Measurements from ENCODE around the gene FADS1. TPM values are rescaled to one million over a fixed set of nuclear protein-coding genes. Genes with fewer than 3 reads are reported as not detected.
A peak's percentile ranks its signal among the peaks of the same experiment; 100 is the strongest.

FADS1 gene
- total RNA-seq, 2 donors from 2014 or later: 16.1 to 28.9 TPM

DNA sequence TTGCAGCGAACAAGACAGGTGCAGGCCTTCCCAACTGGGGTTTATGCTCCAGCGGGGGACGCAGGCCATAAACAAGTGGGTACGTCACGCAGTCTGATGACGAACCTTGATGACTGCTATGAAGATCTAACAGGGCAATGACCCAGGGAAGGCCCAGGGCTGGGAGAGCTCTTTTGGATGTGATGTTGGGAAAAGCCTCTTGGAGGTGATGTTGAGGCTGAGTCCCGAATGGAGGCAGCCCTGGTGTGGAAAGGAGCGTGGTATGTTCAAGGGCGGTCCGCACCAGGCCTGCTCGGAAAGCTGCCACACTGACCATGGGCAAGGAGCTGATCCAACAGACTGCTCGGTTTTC lies 17.1 kb upstream of the FADS1 start:
- peaks cover 0 to 7% of the 10 kb centered on the region in 2 donors for H3K9me3 Mint-ChIP-seq
- ATAC-seq (no peak), DNase-seq (ENCODE audit: low spot score in 2 of 2) (no peak)
- H3K36me3 Mint-ChIP-seq: peaks cover 4 to 10% of the 10 kb centered on the region in 2 donors
- H3K27ac Mint-ChIP-seq: peak overlapping the region; percentile 56 to 91

DNA sequence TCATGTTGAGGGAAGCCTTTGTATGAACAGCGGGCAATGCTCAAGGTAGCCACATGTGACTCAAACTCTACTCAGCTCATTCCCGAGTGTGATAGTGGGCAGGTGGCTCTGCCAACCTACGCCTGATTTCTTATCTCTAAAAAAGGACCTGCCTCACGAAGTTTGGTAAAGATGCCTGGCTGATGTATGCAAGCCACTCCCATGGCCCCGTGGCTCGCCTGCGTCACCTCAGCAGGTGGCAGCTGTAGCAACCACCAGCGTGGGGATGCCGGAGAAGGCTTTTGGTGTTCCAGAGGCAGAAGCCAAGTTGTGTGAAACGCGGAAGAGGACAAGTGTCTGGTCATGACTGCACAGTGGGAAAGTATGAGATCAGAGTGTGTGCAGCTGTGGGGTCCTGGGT lies 16.7 kb upstream of the FADS1 start:
- H3K27ac Mint-ChIP-seq: peak overlapping the region; percentile 56 to 91
- H3K36me3 Mint-ChIP-seq: peaks cover 5 to 10% of the 10 kb centered on the region in 2 donors
- DNase-seq (ENCODE audit: low spot score in 2 of 2) (no peak), ATAC-seq (peak in 1 of 2 donors; percentile 17)
- peaks cover 0 to 7% of the 10 kb centered on the region in 2 donors for H3K9me3 Mint-ChIP-seq

DNA sequence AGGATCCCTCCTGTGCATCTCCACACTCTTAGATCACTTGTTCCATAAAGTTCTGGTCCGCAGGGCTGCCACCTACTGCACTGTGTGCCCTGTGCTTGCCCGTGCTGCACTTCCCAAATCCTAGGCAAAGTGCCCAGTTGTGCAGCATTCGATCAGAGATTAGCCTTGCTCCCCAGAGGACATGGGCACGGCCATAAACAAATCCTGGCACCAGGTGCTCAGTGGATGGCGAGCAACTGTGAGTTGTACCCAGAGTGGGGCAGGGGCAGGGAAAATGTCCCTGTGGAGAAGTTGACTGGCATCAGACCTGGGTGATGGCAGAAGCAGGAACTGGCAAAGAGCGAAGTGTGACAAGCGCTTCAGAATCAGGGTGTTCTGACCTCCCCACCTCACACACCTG lies 16.0 kb upstream of the FADS1 start:
- Mint-ChIP-seq H3K27ac (no peak overlapping the region), H3K36me3 (peaks cover 9 to 10% of the 10 kb centered on the region in 2 donors), H3K9me3 (peaks cover 0 to 7% of the 10 kb centered on the region in 2 donors)
- ATAC-seq: no peak
- no peak for DNase-seq (ENCODE audit: low spot score in 2 of 2)

DNA sequence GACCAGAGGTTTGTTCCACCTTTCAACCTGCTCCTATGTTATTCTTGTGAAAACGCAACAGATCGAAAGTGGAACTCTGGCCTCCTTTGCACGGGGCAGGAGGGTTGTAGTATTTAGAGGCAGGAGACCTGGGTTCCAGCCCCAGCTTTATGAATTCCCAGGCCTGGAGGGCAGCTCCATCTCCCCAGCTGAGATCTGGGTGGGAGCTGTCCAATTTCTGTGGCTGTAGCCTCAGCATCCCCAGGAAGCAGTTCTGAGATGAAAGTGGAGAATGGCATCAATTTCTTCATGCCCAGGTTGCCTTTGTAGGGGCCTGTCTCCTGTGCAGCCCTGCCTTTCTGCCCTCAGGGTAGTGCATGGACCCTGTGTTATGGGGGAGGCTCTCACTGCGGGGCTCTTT lies 15.4 kb upstream of the FADS1 start:
- H3K27ac Mint-ChIP-seq: no peak overlapping the region
- no peak for ATAC-seq
- no peak for DNase-seq (ENCODE audit: low spot score in 2 of 2)
- H3K9me3 Mint-ChIP-seq: peaks cover 0 to 7% of the 10 kb centered on the region in 2 donors
- H3K36me3 Mint-ChIP-seq: peaks cover 9 to 10% of the 10 kb centered on the region in 2 donors

DNA sequence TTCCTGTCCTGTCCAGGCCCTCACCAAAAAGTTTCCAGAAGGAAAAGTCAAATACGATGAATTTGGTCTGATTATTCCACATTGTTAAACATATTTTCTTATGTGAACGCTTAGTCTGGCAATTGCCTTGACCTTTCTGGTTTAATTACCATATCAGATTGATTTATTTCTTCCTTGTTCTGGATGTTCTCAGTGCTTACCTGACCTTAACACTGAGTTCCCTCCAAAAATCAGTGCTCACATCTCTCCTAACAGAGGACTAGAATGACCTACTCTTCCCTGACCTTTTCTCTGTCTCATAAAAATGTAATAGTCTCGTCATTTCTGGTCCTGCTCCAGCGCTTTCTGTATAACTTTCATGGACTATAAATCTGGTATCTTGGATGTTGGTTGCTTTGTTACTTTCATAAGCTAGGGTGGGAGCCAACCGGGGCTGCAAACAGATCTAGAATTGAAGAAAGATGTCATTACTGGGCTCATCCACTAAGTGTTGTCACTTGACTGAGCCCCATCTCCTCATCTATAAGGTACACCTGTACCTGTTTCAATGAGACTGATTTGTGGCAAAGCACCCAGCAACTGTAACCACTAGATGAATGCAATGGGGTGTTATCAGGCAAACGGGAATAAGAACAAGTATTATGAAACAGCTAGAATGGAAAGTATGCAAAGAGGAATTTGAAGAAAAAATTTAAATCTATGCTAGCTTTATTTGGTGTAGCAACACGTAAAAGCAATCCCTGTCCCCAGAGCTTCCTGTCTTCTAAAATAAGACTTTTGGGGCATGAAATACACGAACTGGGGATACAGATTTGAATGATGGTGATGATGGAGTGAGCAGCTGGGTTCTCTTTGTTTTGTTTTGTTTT lies 13.7 kb upstream of the FADS1 start:
- DNase-seq (ENCODE audit: low spot score in 2 of 2): no peak
- H3K27ac Mint-ChIP-seq: no peak overlapping the region

DNA sequence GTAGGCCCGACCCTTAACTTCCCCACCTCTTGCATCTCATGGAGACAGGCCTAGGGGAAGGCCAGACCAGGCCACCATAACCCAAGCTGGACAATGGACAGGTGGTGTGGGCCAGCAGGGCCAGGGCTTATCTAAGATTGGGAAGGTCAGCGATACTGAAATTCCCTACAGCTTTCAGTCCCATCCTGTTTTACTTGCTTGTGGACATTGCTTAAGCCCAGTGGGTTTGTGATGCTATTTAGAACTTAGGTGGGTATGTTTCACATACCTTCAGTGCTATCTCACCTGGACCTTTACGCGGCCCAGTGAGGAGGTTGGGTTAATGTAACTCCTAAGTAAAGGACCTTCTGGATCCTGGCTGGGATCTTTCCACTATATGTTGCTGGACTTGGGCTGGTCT lies 13.0 kb upstream of the FADS1 start:
- no peak for DNase-seq (ENCODE audit: low spot score in 2 of 2)
- peaks cover 0 to 7% of the 10 kb centered on the region in 2 donors for H3K9me3 Mint-ChIP-seq
- no peak for ATAC-seq
- peaks cover 9 to 10% of the 10 kb centered on the region in 2 donors for H3K36me3 Mint-ChIP-seq
- no peak overlapping the region for H3K27ac Mint-ChIP-seq

More for the DNA sequence above, 13.7 kb upstream of the FADS1 start:
- no peak for ATAC-seq
- H3K9me3 Mint-ChIP-seq: peaks cover 0 to 7% of the 10 kb centered on the region in 2 donors
- peaks cover 9 to 10% of the 10 kb centered on the region in 2 donors for H3K36me3 Mint-ChIP-seq

DNA sequence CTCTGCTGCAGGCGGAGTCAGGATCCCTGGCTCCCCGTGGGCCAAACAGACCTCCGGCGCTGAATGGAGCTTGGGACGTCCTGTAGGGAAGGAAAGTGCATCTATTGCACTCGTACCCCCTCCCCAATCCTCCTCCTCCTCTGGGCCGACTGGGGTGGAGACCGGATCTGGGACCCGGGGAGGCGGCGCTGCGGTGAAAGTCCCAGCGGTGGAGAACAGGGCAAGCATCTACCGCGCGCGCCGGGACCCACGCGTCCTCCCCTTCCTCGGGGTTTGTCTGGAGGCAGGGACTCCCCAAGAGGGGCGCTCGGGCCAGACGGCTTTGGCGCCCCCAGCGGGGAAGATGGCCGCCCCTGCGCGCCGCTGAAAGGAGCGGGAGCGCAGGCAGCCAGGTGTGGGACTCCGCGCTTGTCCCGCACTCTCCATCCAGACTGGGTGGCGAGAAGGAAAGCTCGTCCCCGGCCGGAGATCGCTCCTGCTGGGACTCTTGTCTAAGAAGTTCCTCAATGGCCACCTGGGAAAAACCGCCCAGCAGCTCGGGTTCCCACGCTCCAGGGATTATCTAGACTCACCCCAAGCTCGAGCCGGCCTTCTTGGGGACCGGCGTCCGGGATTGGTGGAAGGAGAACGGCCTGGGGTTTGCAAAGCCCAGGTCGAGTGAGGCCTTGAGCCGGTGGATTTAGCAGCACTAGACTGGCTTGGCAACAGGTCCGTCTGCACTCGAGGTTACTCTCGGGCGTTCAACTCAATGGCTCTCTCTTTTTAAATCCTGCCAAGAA lies 12.0 kb upstream of the FADS1 start:
- peak; percentile 46 to 58 for ATAC-seq
- Mint-ChIP-seq H3K9me3 (peaks cover 0 to 5% of the 10 kb centered on the region in 2 donors), H3K36me3 (peaks cover 5 to 9% of the 10 kb centered on the region in 2 donors), H3K27ac (peak overlapping the region in 1 of 2 donors; percentile 77)
- DNase-seq (ENCODE audit: low spot score in 2 of 2): peak in 1 of 2 donors; percentile 58

DNA sequence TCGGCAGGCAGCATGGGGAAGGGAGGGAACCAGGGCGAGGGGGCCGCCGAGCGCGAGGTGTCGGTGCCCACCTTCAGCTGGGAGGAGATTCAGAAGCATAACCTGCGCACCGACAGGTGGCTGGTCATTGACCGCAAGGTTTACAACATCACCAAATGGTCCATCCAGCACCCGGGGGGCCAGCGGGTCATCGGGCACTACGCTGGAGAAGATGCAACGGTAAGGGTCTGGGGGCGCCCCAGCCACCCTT lies 11.5 kb upstream of the FADS1 start:
- ATAC-seq (peak in 1 of 2 donors; percentile 10), DNase-seq (ENCODE audit: low spot score in 2 of 2) (no peak)
- peak overlapping the region; percentile 19 to 77 for H3K27ac Mint-ChIP-seq
- no peaks in the 10 kb centered on the region for H3K9me3 Mint-ChIP-seq
- H3K36me3 Mint-ChIP-seq: peaks cover under 1 to 9% of the 10 kb centered on the region in 2 donors

DNA sequence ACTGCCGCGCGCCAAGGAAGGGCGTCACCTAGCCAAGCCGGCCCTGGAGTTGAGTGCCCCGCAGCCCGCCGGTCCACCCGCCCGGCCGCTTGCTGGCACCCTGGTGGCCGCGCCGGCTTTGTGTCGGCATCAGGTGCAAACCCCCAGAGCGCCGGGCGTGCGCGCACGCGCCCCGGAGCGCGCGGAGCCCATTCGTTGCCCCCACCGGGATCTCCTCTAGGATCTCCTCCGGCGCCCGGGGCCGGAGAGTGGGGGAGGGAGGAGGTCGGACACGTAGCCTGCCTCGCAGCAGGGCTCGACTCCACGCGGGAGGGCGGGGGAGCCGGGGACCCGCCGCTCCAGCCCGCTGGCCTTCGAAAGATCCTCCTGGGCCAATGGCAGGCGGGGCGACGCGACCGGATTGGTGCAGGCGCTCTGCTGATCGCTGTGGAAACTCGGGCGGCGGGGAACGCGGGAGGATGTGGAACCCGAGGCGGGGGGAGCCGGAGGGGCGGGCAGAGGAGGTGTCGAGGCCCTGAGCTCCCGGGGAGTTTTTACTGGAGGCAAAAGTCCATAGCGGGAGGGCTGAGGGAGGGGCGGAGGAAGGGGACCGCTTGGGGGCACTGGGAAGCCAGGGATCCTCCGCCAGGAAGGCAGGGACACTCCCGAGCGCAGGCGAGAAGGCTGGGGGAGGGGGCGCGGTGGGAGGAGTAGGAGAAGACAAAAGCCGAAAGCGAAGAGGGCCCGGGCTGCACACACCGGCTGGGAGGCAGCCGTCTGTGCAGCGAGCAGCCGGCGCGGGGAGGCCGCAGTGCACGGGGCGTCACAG lies 11.0 kb upstream of the FADS1 start, which contains the start of gene FADS2:
FADS2 (plus strand) TSS at position 730 of the 808 bp plus-strand sequence. CDS start 91 bp downstream, outside the sequence.
- Mint-ChIP-seq H3K27ac (peak within 1 kb of the TSS; percentile 50 to 77), H3K9me3 (no peaks in the 10 kb centered on the region), H3K36me3 (peaks cover 0 to 9% of the 10 kb centered on the region in 2 donors)
- DNase-seq (ENCODE audit: low spot score in 2 of 2): peak; percentile 77 to 90
- ATAC-seq: peak; percentile 89 to 91

DNA sequence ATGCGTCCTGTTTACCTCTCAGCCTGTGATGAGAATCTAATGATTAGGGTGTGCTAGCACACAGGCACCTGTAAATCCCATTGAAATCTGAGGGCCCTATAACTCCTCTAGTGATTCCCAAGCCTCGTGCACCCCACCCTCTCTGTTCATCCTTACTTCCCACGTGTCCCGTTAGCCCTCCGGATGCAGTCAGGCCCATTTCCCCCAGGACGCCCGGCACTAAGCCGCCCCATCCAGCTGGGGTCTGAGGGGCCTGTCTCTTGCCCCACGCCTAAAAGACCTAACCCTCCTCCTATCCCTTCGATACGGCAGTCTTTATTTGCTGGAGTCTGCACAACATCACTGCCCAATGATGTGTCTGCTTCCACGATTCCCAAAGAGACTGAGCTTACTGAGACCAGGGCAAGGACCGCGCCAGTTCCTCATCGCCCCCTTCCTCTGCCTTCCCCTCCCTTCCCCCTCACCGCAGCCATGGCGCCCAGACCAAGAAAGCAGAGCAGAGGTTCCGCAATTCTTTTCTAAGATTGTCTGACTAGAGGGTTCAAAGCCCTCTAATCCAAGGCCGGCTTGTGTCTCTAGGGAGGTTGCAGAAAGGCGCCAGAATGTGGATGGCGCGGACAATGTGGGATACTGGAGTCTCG lies 10.2 kb upstream of the FADS1 start:
- H3K36me3 Mint-ChIP-seq: peaks cover 0 to 9% of the 10 kb centered on the region in 2 donors
- no peaks in the 10 kb centered on the region for H3K9me3 Mint-ChIP-seq
- DNase-seq (ENCODE audit: low spot score in 2 of 2) (no peak), ATAC-seq (no peak)
- peak overlapping the region; percentile 4 to 77 for H3K27ac Mint-ChIP-seq

DNA sequence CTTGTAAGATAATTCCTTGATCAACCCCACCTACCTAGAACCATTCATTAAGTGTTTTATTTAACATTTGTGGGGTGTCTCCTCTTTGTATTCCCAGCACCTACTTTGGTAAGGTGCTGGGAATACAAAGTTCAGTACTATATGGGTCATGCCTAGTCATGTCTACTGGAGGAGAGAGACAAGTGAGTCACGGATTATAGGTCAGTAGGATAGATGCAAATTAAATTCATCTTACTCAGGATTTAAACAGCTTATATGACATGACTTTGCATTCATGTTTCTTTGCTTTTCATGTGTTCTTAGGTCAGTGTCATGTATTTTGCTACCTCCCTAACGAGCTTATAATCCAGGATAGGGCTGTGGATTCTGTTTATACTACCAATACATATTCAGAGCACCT lies 3.4 kb upstream of the FADS1 start:
- no peak overlapping the region for H3K27ac Mint-ChIP-seq
- ATAC-seq (no peak), DNase-seq (ENCODE audit: low spot score in 2 of 2) (no peak)
- no peaks in the 10 kb centered on the region for H3K9me3 Mint-ChIP-seq
- H3K36me3 Mint-ChIP-seq: peaks cover 7 to 11% of the 10 kb centered on the region in 2 donors

DNA sequence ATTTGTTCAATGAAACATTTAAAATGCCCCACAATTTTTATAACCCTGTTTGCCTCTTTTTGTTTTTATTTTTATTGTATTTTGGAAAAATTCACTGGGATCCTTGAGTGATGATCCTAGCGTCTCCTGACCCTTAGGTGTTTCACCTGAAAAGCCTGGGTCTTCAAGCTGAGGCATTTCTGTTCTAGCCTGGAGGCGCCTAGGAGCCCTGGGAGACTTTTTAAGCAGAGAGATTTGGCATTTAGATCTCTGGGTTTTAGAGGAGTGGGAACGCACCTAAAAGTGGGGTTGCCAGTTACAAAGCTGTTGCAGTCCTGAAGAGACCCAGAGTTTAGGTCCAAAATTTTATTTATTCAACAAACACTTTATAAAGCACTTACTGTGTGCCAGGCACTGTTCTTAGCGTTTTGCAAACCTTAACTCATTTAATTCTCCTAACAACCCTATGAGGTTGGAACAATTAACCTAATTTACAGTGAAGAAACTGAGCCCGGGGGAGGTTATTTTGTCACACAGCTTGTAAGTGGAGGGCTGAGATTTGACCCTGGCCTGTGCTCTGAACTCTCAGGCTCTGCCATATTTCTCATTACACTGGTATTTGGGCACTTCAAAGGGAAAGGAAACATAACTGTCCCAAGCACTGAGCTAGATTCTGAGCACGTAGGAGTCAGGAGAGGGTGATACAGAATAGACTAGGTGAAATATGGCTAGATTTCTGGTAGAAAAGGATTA lies 834 bp upstream of the FADS1 start:
- Mint-ChIP-seq H3K36me3 (peaks cover 16 to 19% of the 10 kb centered on the region in 2 donors), H3K27ac (no peak overlapping the region), H3K9me3 (no peaks in the 10 kb centered on the region)
- ATAC-seq (no peak), DNase-seq (ENCODE audit: low spot score in 2 of 2) (no peak)

DNA sequence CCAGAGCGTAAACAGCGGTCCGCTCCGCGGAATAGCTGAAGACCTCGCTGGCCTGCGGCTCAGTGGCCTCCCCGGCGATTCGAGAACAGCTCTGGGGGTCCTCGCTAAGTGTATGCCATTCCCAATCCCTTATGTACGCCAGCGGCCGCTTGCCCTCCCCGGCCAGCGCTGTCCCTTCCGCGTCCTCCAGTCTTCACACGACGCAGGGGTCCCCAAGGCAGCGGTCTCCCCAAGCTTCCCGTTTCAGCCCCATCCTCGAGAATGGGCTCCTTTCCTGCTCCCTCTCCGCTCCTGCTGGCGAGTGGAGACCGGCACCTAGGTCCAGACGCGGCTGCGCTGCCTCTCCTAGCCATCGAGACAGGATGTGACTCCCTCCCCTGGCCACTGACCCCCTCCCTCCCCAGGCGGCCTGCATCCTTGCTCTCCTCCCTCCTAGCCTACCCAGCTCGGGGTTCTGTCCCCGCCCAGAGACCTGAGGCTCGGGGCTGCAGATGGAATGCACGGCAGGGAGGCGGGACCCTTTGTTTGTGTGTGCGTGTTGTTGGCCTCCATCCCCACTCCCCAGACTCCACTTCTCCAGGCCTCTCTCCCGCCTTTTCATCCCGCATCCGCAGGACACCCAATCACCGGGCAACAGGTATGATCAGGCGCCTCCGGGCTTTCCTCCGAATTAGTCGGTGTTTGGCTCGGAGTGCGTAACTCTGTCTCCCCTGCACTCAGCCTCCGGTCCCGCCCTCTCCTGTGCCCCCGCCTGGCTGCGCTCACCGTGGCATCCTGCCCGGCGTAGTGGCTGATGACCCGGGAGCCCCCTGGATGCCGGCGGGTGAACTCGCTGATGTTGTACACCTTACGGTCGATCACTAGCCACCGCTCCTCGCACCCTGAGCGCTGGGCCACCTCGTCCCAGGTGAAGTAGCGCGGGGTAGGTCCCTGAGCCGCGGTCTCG lies 740 bp downstream of the FADS1 start:
- DNase-seq (ENCODE audit: low spot score in 2 of 2) (peak; percentile 65), ATAC-seq (peak; percentile 50 to 67)
- Mint-ChIP-seq H3K27ac (peak overlapping the region; percentile 82 to 91), H3K9me3 (no peaks in the 10 kb centered on the region), H3K36me3 (peaks cover 23 to 29% of the 10 kb centered on the region in 2 donors)

DNA sequence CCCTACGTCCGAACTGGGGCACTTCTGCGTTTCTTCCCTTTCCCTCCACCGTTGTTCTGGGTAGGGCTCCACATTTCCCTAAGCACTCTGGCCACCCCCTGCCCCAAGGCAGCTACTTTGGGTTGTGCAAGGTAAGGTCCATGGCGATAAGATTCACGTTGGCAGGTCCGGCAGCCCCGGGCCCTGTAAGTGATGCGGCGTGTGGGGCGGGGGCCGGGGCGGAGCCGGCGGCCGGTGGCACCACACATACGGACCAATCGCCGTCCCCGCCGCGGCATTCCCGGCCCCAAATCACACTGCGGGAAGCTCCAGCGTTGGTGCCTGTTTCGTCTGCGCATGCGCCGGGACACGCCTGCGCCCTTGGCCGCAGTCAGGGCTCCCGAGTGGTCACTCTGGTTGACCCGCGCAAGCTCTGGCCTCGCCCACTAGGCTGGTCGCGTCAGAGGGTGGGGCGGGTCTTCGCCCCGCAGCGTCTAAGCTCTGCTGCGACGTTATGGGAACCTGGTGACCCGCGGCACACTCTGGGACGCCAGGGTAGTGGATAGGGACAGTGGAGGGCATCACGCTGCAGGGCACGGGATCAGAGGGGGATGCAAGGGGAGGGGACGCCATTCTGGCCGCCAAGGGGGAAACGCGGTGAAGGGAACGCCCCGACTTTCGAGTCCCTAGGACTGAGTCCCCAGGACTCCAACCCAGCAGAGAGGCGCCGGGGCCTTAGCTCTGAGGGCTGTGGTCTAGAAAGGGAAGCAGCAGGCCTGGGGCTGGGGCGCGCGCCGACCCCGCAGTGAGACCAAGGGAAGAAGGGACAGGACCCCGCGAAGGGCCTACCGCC lies 1.6 kb downstream of the FADS1 start:
- Mint-ChIP-seq H3K27ac (peak overlapping the region; percentile 79 to 91), H3K36me3 (peaks cover 23 to 29% of the 10 kb centered on the region in 2 donors), H3K9me3 (no peaks in the 10 kb centered on the region)
- ATAC-seq: peak; percentile 66 to 74
- DNase-seq (ENCODE audit: low spot score in 2 of 2): peak; percentile 65 to 91
